ENCODE data around the gene TAPBP.

DNA sequence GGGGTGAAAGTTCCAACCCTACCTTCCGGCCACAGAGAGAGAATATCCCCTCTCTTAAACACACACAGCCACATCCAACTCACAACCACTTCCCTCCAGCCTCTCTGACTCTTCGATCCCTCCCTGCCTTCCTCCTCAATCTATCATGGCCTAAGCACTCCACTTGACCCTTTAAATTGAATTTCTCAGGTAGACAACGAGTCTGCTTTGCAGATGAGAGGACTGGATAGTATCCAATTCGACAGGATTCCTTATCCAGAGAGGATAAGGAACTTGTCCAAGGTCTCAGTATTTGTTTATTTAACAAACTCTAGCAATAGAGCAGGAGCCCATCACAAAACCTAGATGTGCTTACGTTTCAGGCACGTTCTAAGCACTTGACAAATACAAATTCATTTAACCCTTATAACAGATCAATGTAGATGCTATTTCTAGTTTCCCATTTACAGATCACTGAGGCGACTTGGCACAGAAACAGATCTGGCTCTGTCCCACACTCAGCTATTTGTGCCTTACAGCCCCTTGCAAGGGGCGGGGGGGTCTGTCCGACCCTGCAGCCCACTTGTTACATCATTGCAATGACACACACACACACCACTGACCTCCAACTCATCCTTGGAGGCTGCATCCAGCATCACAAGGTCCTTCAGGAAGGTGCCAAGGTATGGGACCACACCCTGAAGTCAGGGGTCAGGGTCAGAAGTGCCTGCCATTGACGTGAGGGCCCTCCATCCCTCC is 19.6 kb downstream of the TAPBP start:
- TF ChIP-seq, protein P1, sequence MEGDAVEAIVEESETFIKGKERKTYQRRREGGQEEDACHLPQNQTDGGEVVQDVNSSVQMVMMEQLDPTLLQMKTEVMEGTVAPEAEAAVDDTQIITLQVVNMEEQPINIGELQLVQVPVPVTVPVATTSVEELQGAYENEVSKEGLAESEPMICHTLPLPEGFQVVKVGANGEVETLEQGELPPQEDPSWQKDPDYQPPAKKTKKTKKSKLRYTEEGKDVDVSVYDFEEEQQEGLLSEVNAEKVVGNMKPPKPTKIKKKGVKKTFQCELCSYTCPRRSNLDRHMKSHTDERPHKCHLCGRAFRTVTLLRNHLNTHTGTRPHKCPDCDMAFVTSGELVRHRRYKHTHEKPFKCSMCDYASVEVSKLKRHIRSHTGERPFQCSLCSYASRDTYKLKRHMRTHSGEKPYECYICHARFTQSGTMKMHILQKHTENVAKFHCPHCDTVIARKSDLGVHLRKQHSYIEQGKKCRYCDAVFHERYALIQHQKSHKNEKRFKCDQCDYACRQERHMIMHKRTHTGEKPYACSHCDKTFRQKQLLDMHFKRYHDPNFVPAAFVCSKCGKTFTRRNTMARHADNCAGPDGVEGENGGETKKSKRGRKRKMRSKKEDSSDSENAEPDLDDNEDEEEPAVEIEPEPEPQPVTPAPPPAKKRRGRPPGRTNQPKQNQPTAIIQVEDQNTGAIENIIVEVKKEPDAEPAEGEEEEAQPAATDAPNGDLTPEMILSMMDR (IDR thresholded peaks at IDR 0.05) = no peak
- no peak for TF ChIP-seq POLR2A (IDR thresholded peaks at IDR 0.05)

All from testis (tissue), 2 donors.